Kidney tubule cell (primary cell): ENCODE measurements around the gene CDH16.
"Not testable (repeated sequence)": the region's sequence is repeated elsewhere in the genome, so short reads cannot be mapped to it uniquely, and the experiment has no call there.

Experiments used
- DNase-seq: peaks from one replicate; pipeline ENCODE4 v3.0.0-alpha.2; 2018; ENCODE audit warnings: low spot score

CDH16 gene

GRCh38 chr16:66946974-66947301, 28.3 kb upstream of the CDH16 start:
- DNase-seq, result no peak

DNA sequence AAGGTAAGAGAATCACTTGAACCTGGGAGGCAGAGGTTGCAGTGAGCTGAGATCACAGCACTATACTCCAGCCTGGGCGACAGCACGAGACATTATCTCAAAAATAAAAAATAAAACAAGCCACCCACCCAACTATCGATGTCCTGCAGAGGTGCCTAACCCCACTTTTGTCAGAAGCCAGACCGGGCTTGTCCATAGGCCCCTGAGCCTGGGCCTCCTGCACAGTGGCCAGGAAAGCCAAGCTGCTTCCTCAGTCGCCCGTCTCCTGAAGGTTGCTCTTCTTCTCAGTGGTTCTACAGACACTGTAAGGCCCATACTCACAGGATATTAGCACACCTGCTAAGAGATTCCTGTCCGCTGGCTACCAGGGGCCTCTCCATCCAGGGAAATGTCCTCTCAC, 27.9 kb upstream of the CDH16 start:
- no peak for DNase-seq

DNA sequence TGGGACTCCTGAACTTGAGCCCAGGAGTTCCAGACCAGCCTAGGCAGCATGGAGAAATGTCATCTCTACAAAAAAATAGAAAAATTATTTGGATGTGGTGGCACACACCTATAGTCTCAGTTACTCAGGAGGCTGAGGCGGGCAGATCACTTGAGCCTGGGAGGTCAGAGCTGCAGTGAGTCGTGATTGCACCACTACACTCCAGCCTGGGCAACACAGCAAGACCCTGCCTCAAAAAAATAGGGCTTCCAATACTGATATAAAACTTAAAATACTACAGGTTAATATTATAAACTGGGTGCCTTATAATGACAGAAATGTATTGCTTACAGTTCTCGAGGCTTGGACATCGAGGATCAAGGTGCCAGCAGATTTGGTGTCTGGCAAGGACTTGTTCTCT, 27.3 kb upstream of the CDH16 start:
- DNase-seq, result no peak

- not testable (repeated sequence) for DNase-seq
Observed at GRCh38 chr16:66944971-66945370, 26.3 kb upstream of the CDH16 start.

- DNase-seq, result no peak
Observed at GRCh38 chr16:66944054-66944441, 25.4 kb upstream of the CDH16 start.

GRCh38 chr16:66943426-66944053, 24.9 kb upstream of the CDH16 start:
- no peak for DNase-seq

GRCh38 chr16:66942981-66943380, 24.3 kb upstream of the CDH16 start:
- no peak for DNase-seq

GRCh38 chr16:66940236-66940635, 21.6 kb upstream of the CDH16 start:
- no peak for DNase-seq

DNA sequence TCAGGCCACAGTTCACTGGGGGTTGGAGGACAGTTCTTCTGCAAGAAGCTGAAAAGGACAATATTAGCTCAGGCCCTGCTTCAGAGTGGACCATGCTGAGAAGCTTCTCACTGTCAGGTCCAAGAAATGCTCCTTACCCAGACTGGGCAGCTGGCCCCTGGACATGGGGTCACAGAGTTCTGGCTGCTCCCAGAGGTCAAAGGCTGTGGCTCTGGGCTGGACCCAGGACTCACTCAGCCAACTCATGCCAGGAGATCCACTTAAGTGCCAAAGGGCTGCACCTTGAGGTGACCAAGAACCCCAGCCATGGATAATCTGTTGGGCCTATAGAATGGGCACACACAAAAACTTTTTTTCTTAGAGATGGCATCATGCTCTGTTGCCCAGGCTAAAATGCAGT, 20.7 kb upstream of the CDH16 start:
- DNase-seq, result no peak

DNA sequence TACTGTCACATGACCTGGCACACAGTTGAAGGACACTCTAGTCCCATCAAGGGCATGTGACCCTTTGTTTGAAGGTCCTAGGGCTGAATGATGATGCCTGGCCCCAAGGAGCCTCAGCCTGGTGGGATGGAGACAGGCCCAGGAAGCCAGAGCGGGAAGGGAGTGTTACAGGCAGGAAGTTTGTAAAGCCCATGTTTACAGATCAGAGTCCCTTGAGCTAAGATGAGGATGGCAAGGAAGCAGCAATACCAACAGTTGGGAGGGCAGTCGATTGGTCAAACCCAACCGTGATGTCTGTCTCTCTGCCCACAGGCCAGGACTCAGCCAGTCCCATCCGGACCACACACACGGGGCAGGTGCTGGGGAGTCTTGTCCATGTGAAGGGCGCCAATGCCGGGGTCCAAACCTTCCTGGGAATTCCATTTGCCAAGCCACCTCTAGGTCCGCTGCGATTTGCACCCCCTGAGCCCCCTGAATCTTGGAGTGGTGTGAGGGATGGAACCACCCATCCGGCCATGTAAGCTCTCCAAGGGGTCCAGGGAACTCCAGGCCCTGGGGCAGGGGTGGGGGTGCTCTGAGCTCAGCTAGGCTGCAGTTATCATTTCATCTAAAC, 19.1 kb upstream of the CDH16 start:
- DNase-seq, result no peak

- no peak for DNase-seq
Observed at GRCh38 chr16:66936889-66937554, 18.3 kb upstream of the CDH16 start.

GRCh38 chr16:66936462-66936861, 17.8 kb upstream of the CDH16 start:
- DNase-seq, result no peak

- DNase-seq, result peak; percentile 81
Observed at GRCh38 chr16:66935314-66936011, 16.8 kb upstream of the CDH16 start, which contains the start of gene CES2. CES2 (plus strand) TSS chr16:66935516; CDS start chr16:66935636, 120 bp downstream.

- DNase-seq, result not testable (repeated sequence)
Observed at GRCh38 chr16:66934839-66935313, 16.2 kb upstream of the CDH16 start.

- DNase-seq, result peak; percentile 87
Observed at GRCh38 chr16:66934138-66934838, 15.6 kb upstream of the CDH16 start, which contains the start of gene CIAO2B. CIAO2B (minus strand) TSS chr16:66934402; CDS start chr16:66934364, 38 bp downstream.

DNA sequence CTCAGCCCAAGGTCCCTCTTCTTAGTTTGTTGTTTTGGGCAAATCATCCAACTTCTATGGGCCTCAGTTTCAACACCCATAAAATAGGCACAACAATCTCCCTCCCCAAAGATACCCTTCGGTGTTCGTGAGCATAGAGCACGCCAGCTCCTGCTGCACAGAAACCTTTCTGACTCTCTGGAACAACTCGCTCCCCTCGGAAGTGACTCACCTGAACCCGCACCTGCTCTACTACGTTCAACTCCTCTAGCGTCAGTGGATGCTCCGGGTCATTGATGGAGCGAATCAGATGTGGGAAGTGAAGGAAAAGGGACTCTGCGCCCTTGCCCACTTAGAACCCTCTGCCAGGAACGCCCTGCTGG, 15.1 kb upstream of the CDH16 start:
- DNase-seq, result peak; percentile 77

DNA sequence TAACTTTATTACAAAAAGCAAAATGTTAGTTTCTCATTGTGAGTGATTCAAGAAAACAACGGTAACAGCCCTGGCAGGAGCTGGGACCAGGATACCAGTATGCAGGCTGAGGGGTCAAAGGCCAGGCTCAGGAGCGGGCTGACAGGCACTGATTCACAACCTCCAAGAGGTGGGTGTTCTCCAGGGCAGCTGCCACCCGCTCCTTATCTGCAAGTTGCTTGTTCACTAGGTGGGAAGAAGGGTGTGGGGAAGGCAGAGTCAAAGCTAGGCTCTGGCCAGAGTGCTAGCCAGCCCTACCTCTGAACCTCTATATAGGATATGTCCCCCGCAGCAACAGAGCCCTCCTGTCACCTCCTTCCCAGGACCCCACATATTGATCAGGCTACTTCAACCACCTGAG, 13.4 kb upstream of the CDH16 start:
- DNase-seq, result no peak

DNA sequence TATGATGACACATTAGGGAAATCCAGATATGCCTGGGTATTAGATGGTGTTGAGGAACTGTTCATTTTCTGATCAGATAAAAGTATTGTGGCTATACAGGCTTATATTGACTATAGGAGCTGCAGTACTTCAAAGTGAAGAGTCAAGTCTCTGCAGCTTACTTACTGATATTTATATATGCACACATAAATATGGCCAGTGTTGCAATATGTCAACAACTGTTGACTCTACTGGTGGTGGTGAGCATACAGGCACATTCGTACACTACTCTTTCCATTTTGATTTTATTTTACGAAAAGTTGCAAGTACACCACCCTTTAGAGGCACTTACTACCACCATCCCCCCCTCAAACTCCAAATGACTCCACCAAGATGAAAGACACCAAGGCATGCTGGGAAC, 13.0 kb upstream of the CDH16 start:
- no peak for DNase-seq

DNA sequence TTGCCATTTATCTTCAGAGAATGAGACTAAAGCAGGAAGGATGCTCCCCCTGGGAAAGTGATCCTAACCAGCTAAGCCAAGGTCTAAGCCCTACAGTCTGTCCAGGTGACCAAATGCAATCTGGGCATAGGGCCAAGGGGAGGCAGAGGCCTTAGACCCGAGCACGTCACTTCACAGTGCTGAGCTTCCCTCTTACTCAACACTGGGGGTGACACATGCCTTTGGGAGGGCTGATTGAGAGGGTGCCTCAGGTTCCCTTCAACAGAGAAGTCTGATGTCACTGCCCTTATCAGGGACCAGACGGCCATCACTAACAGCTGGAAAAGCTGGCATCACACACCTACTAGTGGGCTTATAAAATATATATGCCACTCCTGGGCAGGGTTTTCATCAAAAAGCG, 11.5 kb upstream of the CDH16 start:
- DNase-seq, result peak; percentile 97

- peak; percentile 46 for DNase-seq
Observed at GRCh38 chr16:66928702-66929388, 10.2 kb upstream of the CDH16 start.

DNA sequence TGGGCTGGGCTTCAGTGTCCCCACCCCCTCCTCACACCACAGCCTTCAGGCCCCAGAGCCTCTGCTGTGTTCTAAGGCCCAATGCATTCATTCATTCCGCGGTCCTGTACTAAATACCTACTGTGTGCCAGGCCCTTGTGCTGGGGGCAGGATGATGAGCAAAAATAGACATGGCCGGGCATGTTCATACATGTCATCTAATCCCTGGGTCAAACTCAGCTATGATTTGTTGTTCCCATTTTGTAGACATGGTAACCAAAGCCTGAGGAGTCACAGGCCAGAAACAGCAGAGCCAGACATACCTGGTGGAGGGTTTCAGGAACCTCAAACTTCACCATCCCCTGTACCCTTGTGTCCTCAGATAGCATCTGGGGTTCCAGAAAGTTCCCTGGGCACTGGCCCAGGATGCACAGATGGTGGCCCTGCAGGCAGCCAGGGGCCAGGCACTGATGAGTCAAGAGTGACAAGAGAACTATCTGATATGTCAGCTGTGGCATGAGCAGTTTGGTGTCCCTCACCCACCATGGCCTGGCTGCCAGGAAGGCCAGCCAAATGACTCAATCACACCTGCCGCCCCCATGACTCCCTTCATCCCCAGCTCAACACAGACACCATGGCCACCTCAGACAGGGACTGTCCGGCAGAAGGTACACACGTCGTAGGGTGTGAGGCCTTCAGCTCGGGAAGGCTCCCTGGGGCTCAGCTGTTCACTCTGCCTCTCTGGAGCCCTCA, 9.4 kb upstream of the CDH16 start:
- peak; percentile 91 for DNase-seq
